H7 (cell line): ENCODE data around the gene SMIM44. TPM values are rescaled to one million over a fixed set of nuclear protein-coding genes. Genes with fewer than 3 reads are reported as not detected.
"Not testable (repeated sequence)": the region's sequence is repeated elsewhere in the genome, so short reads cannot be mapped to it uniquely, and the experiment has no call there.

ENCODE experiments used
- DNase-seq: peaks from one replicate; pipeline ENCODE4 v3.0.0; 2012
- H3K27me3 ChIP-seq: 2 replicates; pipeline ENCODE4 v1.6.0; 2011; ENCODE audit warnings: mild to moderate bottlenecking, low read length; ENCODE audit not compliant: control insufficient read depth, insufficient read depth
- H3K36me3 ChIP-seq: replicated peaks from 2 replicates; pipeline ENCODE4 v1.5.1; 2011; ENCODE audit warnings: low read length; ENCODE audit not compliant: control insufficient read depth, insufficient read depth
- H3K4me3 ChIP-seq: 2 replicates; pipeline ENCODE4 v1.5.1; 2011; ENCODE audit warnings: low read depth, mild to moderate bottlenecking, control low read depth, low read length, moderate library complexity; ENCODE audit not compliant: insufficient read depth
- total RNA-seq: library from RNA; depleted of rRNA; stranded (reverse); fragments of >200 nt; shearing (Covaris generic); gene quantifications from 2 replicates; pipeline ENCODE4 v1.2.3, GENCODE V29; 2014

The SMIM44 gene
- total RNA-seq, 1 experiment from 2014 or later, result not detected

DNA sequence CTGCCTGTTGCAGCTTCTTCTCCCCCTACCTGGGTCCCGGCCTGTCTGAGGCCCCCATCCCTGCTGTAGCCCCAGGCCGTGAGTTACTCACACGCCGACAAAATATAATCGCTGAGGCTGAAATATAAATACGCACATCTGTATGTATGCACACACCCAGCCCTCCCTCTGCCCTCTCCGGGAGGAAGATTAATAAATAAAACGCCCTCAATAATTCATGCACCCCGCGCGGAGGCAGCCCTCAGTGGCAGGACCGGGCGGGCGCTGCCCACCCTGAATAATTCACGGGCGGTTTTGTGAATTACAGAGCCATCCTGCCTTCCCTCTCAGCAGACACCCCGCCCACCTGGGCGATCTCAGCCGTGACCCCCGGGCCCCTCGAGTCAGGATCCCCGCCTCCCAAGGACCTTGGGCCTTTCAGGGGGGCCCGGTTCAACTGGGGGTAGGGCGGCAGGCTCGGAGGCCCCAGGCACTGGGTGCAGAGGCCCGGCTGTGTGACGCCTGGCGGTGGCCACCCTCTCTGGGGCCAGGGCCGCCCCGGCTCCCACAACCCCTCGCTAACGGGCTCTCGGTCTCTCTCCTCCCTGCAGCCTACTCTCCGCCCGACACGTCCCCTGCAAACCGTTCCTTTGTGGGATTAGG, 27.2 kb downstream of the SMIM44 start:
- H3K27me3 ChIP-seq, result peaks cover 10% of the 10 kb centered on the region; the same call in 1 of the 2 replicates
- no peaks in the 10 kb centered on the region for H3K36me3 ChIP-seq
- no peak overlapping the region for H3K4me3 ChIP-seq
- DNase-seq, result peak; percentile 67

DNA sequence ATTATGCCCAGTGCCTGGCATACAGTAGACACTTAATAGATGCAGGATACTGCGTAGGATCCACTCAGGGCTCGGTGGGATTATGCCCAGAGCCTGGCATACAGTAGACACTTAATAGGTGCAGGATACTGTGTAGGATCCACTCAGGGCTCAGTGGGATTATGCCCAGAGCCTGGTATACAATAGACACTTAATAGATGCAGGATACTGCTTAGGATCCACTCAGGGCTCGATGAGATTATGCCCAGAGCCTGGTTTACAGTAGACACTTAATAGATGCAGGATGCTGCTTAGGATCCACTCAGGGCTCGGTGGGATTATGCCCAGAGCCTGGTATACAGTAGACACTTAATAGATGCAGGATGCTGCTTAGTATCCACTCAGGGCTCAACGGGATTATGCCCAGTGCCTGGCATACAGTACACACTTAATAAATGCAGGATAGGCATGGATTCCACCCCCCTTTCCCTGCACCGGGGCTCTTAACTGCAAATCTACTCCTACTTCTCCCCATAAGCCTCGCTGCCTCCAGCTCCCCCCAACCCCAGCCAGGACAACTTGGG, 27.8 kb downstream of the SMIM44 start:
- Histone ChIP-seq H3K36me3 (no peaks in the 10 kb centered on the region), H3K27me3 (peaks cover 10% of the 10 kb centered on the region; the same call in 1 of the 2 replicates), H3K4me3 (no peak overlapping the region)
- no peak for DNase-seq

DNA sequence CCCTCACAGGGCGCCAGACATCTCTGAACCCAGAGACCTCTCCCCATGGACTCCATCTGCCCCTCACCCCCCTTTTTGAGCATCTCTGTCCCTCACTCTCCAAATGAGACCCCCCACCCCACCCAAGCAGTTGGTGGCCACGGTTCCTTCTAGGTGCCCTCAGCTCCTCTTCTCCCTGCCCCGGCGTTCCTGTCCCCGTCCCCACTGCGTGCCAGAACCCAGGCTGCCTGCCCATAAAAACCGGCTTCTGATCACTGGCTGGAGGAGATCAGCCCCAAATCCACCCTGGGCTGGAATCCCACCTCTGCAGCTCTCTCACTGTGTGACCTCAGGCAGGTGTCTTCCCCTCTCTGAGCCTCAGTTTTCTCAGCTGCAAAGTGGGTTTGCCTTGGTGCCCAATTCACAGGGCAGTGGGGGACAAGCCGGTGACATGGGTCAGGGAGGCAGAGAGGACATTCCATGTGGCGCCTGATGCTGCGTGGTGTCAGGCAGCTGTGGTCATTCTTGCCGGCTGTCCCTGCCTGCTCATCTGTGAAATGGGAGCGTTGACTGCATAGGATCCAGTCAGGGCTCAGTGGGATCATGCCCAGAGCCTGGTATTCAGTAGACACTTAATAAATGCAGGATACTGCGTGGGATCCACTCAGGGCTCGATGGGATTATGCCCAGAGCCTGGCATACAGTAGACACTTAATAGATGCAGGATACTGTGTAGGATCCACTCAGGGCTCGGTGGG, 28.4 kb downstream of the SMIM44 start:
- Histone ChIP-seq H3K27me3 (peaks cover 6% of the 10 kb centered on the region; the same call in 1 of the 2 replicates), H3K4me3 (no peak overlapping the region), H3K36me3 (no peaks in the 10 kb centered on the region)
- no peak for DNase-seq

DNA sequence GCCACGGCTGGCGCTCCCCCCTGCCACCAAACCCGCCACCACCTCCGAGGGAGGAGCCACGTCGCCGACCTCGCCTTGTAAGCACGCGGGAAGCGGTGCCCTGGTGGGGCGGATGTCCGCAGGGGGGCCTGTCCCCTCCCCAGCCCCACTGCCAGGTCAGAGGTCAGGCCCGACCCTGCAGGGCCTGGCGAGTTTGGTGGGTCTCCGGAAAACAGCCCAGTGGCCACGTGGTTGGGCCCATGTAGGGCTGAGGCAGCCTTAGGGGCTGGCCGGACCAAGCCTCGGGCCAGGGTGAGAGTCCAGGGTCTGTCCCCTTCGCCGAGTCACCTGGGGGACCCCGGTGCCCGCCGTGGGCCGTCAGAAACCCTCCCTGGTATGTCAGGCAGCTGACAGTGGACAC, 29.4 kb downstream of the SMIM44 start:
- Histone ChIP-seq H3K36me3 (no peaks in the 10 kb centered on the region), H3K4me3 (no peak overlapping the region), H3K27me3 (peaks cover 6% of the 10 kb centered on the region; the same call in 1 of the 2 replicates)
- peak; percentile 43 for DNase-seq

DNA sequence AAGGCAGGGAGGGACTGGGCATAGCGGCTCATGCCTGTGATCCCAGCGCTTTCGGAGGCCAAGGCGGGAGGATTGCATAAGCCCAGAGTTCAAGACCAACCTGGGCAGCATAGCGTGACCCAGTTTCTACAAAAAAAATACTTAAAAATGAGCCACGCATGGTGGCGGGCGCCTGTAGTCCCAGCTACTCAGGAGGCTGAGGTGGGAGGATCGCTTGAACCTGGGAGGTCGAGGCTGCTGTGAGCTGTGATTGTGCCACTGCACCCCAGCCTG, 30.4 kb downstream of the SMIM44 start:
- H3K4me3 ChIP-seq, DNase-seq, H3K27me3 ChIP-seq, H3K36me3 ChIP-seq: not testable (repeated sequence)

DNA sequence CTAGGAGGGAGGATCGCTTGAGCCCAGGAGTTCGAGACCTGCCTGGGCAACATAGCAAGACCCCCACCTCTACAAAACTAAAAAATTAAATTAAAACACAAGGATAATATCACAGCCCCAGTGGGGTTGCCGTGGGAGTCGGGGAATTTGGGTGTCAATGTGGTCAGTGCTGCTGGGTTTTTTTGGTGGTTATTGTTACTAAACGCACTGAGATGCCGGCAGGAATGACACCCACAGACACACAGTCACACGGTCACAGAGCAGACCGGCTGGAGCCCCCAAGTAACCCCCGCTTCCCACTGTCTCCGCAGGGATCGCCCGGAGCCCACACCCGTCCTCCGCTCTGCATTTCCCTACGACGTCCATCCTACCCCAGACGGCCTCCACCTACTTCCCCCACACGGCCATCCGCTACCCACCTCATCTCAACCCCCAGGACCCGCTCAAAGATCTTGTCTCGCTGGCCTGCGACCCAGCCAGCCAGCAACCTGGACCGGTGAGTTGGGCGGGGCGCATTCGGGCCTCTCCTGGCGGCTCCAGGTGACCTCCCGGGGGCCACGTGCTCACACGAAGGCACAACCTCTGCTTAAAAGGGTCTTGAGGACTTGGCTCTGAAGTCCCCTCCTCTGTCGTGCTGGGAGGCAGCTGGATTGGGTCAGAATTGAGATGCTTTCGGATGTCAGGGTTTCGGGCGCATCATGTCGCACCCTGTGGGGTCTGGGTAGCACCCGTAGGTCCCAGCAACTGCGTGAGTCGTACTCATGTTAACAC, 30.9 kb downstream of the SMIM44 start:
- Histone ChIP-seq H3K27me3 (peaks cover 2% of the 10 kb centered on the region; the same call in 1 of the 2 replicates), H3K36me3 (no peaks in the 10 kb centered on the region), H3K4me3 (no peak overlapping the region)
- peak; percentile 38 for DNase-seq

DNA sequence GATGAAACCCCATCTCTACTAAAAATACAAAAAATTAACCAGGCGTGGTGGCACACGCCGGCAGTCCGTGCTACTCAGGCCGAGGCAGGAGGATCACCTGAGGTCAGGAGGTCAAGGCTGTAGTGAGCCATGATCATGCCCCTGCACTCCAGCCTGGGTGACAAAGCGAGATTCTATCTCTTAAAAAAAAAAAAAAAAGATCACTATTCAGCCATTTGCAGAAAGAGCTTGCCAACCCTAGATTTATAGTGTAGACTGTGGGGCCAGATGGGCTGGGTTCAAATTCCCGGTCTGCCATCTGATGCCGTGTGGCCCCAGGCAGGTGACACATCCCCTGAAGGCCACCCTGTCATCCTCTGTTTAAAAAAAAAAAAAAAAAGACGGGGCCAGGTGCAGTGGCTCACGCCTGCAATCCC, 31.8 kb downstream of the SMIM44 start:
- Histone ChIP-seq H3K36me3 (no peaks in the 10 kb centered on the region), H3K4me3 (no peak overlapping the region), H3K27me3 (no peaks in the 10 kb centered on the region)
- DNase-seq, result no peak

DNA sequence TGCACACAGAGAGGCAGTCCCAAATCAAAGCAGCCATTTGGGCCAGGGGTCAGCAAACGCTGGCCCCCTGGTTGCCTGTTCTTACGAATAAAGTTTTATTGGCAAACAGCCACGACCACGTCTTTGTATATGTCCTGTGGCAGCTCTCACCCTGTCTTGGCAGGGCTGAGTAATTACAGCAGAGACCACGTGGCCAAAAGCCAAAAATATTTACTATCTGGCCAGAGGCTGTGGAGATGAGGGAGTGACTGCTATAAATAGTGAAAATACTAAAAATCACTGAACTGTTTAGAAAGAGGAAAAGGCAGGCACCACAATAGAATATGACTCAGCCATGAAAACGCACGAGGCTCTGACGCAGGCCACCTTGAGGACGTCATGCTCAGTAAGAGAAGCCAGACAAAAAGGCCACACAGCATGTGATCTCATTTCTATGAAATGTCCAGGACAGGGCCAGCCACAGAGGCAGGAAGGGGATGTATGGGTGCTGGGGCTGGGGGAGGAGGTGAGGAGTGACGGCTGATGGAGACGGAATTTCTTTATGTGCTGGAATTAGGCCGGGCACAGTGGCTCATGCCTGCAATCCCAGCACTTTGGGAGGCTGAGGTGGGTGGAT, 32.3 kb downstream of the SMIM44 start:
- DNase-seq, result no peak
- Histone ChIP-seq H3K36me3 (no peaks in the 10 kb centered on the region), H3K27me3 (no peaks in the 10 kb centered on the region), H3K4me3 (no peak overlapping the region)

DNA sequence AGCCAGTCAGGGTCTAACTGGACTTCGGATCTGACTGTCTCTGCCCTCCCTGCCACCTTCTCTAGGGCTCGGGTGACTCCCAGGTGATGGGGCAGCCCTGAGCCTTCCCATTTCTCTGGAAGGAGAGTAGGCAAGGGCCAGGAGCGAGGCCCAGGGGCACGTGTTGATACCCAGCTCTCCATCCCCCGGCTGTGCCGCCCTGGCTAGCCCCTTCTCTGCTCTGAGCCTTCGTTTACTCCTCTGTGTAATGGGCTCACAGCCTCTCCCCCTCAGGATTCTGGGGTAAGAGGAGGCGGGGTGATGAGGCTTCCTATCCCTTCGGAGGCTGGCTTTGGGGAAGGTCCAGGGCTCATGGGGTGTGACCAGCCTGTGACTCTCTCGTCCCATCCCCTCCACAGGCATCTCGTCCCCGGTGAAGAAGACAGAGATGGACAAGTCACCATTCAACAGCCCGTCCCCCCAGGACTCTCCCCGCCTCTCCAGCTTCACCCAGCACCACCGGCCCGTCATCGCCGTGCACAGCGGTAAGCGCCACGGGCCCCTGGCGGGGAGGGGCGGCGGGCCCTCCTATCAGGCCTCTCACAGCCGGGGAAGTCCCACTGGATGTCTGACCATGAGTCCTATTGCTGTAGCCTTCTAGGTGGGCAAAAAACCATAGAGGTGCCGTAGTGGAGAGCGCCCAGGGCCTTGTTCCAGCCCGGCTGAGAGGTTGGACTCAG, 34.5 kb downstream of the SMIM44 start:
- Histone ChIP-seq H3K4me3 (no peak overlapping the region), H3K27me3 (no peaks in the 10 kb centered on the region), H3K36me3 (no peaks in the 10 kb centered on the region)
- no peak for DNase-seq

DNA sequence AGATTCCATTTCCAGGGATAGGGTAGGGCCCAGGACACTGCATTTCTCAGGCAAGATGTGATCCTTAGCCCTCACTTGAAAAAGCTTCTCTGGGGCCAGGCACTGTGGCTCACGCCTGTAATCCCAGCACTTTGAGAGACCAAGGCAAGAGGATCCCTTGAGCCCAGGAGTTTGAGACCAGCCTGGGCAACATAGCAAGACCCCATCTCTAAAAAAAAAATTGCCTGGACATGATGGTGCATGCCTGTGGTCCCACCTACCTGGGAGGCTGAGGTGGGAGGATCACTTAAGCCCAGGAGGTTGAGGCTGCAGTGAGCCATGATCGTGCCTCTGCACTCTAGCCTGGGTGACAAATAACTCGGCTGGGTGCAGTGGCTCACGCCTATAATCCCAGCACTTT, 36.6 kb downstream of the SMIM44 start:
- not testable (repeated sequence) for H3K36me3 ChIP-seq, DNase-seq, H3K27me3 ChIP-seq, H3K4me3 ChIP-seq

DNA sequence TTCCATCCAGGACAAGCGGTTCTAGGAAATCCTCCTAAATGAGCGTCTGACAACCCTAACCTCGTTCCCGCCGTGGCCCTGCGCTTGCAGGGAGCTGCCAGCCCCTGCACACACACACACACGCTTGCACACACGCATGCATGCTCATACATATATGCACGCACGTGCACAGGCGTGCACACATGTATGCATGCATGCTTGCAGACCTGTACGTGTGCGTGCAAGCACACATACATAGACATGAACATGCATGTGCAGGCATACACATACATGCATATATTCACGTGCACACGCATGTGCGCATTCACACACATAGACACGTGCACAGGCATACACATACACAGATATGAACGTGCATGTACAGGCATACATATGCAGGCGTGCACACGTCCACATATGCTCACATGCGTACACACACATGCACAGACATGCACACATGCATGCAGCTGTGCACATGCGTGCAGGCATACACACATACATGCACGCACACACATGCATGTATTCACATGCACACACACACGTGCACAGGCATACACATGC, 38.5 kb downstream of the SMIM44 start:
- H3K4me3 ChIP-seq, result no peak overlapping the region

DNA sequence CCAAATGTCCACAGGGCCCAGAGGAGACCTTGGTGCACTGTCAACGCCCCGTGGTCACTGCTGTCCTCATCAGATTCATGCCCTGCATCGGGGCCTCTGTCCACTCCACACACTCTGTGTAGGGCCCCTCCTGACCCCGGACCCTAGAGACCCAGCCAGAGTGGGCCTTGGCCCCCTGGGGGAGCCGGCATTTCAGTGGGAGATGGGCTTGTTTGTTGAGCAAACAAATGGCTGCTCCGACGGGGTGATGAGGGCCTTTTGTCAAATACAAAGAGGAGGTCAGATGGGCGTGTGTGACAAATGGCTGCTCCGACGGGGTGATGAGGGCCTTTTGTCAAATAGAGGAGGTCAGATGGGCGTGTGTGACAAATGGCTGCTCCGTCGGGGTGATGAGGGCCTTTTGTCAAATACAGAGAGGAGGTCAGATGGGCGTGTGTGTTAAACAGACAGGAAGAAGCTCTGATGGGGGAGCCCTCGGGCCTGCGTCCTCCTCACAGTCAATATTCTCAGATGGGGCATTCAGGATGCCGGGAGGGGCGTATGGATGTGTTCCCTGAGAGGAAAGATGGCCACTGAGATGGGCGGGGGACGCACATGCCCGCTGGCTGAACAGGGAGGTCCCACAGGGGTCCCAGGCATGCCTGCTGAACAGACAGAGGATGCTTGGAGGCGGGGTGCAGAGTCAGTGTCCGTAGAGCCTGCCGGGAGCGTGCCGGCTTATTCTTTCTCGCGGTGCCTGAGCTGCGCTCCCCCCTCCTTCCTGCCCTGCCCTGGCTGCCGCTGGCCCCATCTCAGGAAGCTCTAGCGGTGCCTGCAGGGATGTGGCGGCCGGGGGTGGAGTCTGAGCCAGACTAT, 39.2 kb downstream of the SMIM44 start:
- H3K36me3 ChIP-seq, result no peaks in the 10 kb centered on the region
- H3K4me3 ChIP-seq, result peak overlapping the region; percentile 14
- H3K27me3 ChIP-seq, result no peaks in the 10 kb centered on the region
- DNase-seq, result peak; percentile 94

More for the DNA sequence above, 38.5 kb downstream of the SMIM44 start:
- Histone ChIP-seq H3K27me3 (no peaks in the 10 kb centered on the region), H3K36me3 (no peaks in the 10 kb centered on the region)
- no peak for DNase-seq

DNA sequence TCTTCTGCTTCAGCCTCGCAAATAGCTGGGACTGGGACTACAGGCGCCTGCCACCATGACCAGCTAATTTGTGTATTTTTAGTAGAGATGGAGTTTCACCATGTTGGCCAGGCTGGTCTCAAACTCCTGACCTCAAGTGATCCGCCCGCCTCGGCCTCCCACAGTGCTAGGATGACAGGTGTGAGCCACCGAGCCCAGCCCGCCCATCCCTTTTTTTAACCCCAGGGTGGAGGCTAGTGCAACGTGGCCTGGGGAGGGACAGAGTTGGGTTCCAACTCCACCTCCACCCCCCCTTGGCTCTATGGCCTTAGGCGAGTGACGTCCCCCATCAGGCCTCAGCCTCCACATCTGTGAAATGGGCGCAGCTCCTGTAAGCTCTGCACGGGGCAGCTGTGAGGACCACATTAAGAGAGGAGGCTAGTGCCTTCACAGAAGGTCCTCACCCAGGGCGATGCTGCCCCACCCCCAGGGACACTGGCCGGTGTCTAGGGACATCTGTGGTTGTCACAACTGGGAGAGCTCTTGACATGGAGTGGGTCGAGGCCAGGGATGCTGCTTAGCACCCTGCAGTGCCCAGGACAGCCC, 40.7 kb downstream of the SMIM44 start:
- no peaks in the 10 kb centered on the region for H3K27me3 ChIP-seq
- H3K4me3 ChIP-seq, result no peak overlapping the region
- H3K36me3 ChIP-seq, result no peaks in the 10 kb centered on the region
- DNase-seq, result no peak
